ENCODE results near the gene HEYL.

GRCh38 chr1:39625009-39625408 is 14.4 kb downstream of the HEYL start:
- no peak for TF ChIP-seq TAF1 (IDR thresholded peaks at IDR 0.05; ENCODE audit: borderline replicate concordance, low read depth, low read length)
- TF ChIP-seq POLR2A (IDR thresholded peaks at IDR 0.05; ENCODE audit: low read depth, low read length): no peak
- TF ChIP-seq POLR2AphosphoS5 (IDR thresholded peaks at IDR 0.05; ENCODE audit: low read depth, low read length): no peak
